HG03280 (cell line): Measurements from ENCODE around the gene MOG.

Experiments
- ATAC-seq: cut with Tn5 transposase; IDR thresholded peaks from one replicate; pipeline ENCODE4 v1.9.1; 2021; ENCODE audit warnings: mild to moderate bottlenecking, moderate library complexity; ENCODE audit not compliant: unreplicated experiment

Gene MOG

DNA sequence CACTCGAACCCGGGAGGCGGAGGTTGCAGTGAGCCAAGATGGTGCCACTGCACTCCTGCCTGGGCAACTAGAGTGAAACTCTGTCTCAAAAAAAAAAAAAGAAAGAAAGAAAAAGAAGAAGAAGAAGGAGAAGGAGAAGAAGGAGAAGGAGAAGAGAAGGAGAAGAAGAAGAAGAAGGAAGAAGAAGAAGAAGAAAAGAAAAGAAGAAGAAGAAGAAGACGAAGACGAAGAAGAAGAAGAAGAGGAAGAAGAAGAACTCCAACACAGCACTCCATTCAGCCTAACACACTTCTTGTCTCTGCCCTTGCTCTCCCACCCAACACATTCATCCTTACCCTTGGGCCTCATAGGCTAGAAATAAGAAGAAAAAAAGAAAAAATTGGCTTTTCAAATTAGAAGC lies 17.1 kb downstream of the MOG start:
- ATAC-seq, result no peak

DNA sequence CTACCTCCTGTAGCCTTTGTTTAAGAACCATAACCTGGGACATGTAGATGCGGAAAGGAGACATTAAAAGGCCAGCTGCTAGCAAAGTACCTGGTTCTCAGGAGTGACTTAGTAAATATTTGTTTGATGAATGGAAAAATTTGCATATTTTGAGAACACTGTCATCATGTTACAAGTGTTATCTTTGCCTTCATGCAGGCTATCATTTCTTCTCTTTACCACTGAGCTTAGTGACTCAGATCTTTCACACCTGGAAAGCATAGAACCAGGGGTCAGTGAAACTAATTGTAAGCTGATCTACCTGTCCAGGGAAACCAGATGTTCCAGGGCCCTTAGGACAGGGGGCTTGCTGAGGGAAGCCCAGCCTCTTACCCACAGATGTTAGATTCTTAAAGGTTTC lies 18.7 kb downstream of the MOG start:
- ATAC-seq, result no peak

- ATAC-seq, result no peak
Measured at GRCh38 chr6:29676981-29677601, 20.2 kb downstream of the MOG start.

- no peak for ATAC-seq
Measured at GRCh38 chr6:29678114-29678513, 21.2 kb downstream of the MOG start.

DNA sequence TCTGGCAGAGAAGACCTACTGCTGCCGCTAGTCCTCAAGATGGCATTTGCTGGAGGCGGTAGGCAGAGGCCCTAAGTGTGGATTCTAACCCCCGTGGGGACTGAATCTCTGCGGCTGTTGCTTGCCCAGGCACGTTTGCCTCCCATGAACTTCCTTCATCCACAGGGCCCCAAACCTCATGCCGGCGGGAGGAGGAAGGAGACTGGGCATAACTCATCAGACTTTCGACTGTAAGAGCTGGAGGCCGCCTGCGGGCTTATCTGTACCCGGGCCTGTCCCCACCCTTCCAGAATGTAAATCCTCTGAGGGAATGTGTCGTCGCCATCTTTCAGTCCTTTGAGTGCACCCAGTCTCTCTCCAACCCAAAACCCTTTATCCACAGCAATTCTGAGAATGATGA lies 23.1 kb downstream of the MOG start:
- ATAC-seq, result no peak

- no peak for ATAC-seq
Measured at GRCh38 chr6:29680416-29680815, 23.5 kb downstream of the MOG start.

DNA sequence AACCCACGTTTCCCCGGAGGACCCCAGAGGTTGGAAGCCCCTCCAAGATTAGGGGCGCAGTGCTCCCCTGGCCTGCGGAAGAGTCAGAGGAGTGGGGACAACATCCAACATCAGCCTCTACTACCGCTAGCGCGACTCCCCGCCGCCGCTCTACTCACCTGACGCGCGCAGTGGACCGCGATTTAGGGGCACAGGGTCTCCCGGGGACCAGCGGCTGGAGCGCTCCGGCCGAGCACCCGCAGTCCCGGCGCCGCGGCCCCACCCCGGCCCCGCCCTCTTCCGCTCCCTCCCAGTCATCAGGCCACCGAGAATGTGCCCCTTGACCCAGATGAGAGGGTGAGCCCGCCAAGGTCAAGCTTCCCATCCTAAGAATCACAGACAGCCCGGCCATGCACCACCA lies 24.0 kb downstream of the MOG start, which contains the start of gene ZFP57:
Gene ZFP57 (minus strand): TSS at position 249 of the 400 bp plus-strand sequence. CDS start 4,149 bp downstream, outside the sequence.
- no peak for ATAC-seq

GRCh38 chr6:29681811-29682210 lies 24.9 kb downstream of the MOG start:
- ATAC-seq, result no peak

DNA sequence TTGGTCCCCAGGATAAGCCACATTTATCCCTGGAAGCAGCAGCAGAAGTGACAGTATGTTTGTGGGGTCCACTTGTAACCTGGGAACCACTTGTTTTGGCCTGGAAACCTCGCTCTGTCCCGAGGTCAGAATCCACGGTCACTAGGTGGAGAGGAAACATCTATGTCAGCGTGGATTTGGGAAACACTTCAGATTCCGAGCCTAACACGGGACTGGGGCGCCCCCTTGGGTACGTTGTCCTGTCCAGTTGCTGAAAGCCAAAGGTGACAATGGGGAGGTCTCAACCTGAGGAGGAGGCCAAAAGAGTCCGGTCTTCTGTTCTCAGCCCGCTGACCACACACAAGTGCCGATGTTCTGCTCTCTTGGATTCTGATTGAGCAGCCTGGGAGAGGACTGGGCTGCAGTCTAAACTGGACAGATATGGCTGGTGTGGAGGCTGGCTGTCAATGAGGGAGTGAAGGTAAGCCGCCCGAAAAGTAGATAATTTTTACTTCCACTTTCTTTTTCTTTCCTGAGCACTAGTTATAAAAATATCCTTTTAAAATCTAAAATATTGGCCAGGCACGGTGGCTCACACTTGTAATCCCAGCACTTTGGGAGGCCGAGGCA lies 28.9 kb downstream of the MOG start:
- ATAC-seq, result no peak

DNA sequence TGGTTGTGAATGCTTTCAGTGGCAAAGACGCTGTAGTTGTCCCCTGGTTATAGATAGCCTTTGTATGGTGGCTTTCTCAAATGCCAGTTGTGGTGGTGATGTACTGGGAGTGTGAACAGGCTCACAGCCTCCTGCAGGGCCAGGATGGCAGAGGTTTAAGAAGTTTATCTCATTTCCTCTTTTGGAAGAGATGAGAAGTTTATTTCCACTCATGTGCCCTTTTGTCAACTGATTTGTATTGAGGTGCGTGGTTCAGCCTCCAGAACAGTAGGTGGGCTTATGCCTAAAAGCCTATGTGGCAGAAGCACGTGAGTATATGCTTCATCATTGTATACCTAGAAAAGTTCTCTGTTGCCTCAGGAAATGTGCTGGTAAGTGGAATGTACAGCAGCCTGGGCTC lies 37.7 kb downstream of the MOG start:
- no peak for ATAC-seq

DNA sequence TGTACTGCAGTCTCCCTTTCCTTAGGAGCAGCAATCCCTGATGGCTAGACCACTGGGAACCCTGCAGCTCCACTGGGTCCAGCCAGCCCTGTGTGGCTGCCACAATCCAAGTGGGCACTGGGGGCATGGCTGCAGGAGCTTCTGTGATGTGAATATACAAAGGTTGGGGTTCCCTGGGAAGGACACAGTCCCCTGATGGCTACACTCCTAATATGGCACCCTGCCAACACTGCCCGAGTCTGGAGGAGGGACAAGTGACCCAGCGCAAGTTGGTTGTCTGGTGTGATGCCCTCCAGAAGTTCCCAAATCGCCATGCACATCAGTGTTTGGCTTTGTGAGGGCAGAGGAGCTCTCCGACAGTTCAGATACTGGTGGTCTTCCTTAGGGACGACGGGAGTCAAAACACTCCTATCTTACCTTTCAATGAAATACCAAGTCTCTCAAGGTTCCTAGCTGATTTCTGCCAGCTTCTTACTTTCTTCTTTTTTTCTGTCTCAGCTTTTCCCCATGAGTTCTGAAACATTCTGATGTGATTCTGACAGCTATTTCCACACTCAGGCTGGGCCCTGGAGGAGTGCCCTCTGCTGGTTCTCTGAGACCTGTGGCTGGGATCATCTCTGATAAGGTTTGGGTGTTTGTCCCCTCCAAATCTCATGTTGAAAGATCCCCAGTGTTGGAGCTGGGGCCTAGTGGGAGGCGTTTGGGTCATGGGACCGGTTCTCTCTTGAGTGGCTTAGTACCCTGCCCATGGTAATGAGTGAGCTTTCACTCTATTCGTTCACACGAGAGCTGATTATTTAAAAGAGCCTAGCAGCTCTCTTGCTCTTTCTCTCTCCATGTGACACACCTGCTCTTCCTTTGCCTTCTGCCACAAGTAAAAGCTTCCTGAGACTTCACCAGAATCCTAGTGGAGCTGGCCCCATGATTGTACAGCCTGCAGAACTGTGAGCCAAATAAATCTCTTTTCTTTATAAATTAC lies 39.5 kb downstream of the MOG start:
- ATAC-seq, result no peak

DNA sequence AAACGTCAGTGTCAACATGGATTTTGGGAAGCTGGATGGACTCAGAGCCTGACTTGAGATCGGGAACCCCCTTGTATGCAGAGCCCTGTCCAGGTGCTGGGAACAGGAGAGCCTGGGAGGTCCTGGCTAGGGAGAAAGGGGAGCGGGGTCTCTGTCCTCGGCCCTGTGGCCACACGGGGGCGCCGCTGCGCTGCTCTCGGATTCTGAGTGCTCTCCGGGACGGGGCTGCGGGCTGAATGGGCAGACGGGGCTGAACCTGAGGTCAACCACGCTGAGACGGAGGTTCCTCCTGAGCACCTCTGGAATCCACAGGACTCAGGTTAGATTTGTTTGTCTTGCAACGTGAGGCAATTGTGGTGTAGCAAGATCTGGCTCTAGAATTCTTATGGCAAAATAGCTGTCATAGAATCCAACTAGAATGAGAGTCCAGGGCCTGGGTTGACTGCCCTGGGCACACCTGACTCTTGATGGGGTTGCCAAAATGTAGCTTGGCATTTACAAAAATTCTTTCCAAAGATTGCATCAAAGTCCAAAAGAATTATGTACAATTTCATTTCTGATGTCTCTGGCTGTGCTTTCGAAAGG lies 45.7 kb downstream of the MOG start:
- ATAC-seq, result no peak

DNA sequence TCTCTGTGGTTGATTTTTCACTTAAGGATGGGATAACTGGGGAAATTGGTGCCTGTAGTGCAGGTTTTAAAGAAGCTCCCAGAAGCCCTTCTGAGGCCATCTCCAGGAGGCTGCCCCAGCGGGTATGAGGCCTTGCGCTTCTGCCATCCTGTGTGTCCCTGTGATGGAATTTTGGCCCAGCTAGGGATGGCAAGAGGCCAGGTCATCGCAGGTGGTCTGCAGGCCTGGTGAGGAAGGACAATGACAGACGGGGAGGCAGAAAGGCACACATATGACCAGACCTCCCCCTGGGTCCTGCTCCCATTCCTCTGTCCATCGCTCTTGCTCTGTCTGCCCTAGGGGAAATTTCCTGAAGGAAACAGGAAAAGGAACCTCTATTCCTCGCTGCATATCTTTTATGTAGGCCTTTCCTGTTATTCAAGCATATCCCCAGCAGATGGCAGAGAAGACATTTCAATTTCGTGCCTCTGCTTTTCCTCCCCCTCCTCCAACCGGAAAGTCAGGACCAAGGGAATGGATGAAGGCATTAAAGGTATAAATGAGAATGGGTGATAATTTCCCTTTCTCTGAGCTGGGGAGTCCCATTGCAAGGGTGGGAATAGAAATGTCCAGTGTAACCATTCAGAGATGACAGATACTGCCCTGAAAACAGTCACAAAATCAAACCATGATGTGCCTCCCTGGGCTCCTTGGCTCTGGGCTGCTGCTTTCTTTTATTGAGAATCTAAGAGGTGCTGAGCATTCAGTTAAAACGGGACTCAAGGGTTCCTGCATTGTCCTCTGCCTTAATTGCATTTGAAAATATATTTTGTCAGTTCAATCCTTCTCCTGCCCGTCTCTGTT lies 48.7 kb downstream of the MOG start:
- ATAC-seq, result no peak

- ATAC-seq, result no peak
Measured at GRCh38 chr6:29708432-29709179, 51.7 kb downstream of the MOG start.

GRCh38 chr6:29709188-29709587 lies 52.3 kb downstream of the MOG start:
- ATAC-seq, result no peak

- ATAC-seq, result no peak
Measured at GRCh38 chr6:29710281-29710941, 53.5 kb downstream of the MOG start.

DNA sequence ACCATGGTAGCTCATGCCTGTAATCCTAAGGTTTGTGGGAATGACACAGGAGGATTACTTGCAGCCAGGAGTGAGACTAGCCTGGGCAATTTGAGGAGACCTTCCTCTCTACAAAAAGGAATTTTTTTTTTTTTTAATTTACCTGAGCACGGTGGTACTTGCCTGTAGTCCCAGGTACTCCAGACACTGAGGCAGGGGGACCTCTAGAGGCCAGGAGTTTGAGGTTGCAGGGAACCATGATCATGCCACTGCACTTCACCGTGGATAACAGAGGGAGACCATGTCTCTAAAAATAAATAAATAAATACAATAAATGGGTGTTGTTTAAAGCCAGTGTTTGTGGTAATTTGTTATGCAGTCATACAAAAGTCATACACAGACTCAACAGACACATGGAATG lies 64.0 kb downstream of the MOG start:
- no peak for ATAC-seq
